ENCODE data around the gene FCHSD2.

DNA sequence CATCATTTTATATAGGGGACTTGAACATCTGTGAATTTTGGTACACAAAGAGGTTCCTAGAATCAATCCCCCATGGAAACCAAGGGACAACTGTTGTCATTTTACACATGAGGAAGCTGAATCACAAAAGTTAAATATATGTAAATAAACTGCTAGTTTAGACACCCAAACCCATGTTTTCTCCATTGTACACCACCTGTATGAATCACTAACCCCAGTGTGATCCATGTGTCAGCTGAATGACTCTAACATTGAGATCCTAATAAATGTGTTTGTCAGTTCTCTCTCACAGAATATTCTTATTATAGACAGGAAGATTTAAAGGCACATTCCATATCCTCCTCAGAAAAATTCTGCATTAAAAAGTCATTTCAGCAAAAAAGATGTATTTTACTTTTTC is 244.6 kb downstream of the FCHSD2 start:
- no peak for TF ChIP-seq POLR2AphosphoS5 (IDR thresholded peaks at IDR 0.05; ENCODE audit: low read depth, low read length)
- no peak for TF ChIP-seq POLR2A (IDR thresholded peaks at IDR 0.05; ENCODE audit: low read depth, low read length)
- no peak for TF ChIP-seq TAF1 (IDR thresholded peaks at IDR 0.05; ENCODE audit: low read depth, low read length)
- TF ChIP-seq POU2F2 (IDR thresholded peaks at IDR 0.05; ENCODE audit: low read depth, low read length) = no peak

All from GM12891 (cell line).